Fibroblast of peridontal ligament (primary cell): ENCODE results near the gene SLC27A3.
"Not testable (repeated sequence)": the region's sequence is repeated elsewhere in the genome, so short reads cannot be mapped to it uniquely, and the experiment has no call there.

Experiments used
- DNase-seq: peaks from one replicate; pipeline ENCODE4 v3.0.0-alpha.2; 2010; ENCODE audit errors: extremely low read depth

SLC27A3 gene

GRCh38 chr1:153760440-153760839 lies 14.8 kb upstream of the SLC27A3 start:
- peak; percentile 41 for DNase-seq

GRCh38 chr1:153763365-153764225 lies 11.6 kb upstream of the SLC27A3 start:
- DNase-seq, result no peak

GRCh38 chr1:153764310-153764709 lies 10.9 kb upstream of the SLC27A3 start:
- DNase-seq, result no peak

- DNase-seq, result not testable (repeated sequence)
These were observed 8.5 kb upstream of the SLC27A3 start for GRCh38 chr1:153766663-153767062.

- no peak for DNase-seq
These were observed 7.7 kb upstream of the SLC27A3 start for GRCh38 chr1:153767519-153767918.

- no peak for DNase-seq
These were observed 6.7 kb upstream of the SLC27A3 start for GRCh38 chr1:153768316-153769181.

GRCh38 chr1:153769221-153769620 lies 6.0 kb upstream of the SLC27A3 start:
- DNase-seq, result no peak

GRCh38 chr1:153770797-153771196 lies 4.4 kb upstream of the SLC27A3 start:
- no peak for DNase-seq

- no peak for DNase-seq
These were observed 3.9 kb upstream of the SLC27A3 start for GRCh38 chr1:153771261-153771660.

GRCh38 chr1:153771841-153772593 lies 3.2 kb upstream of the SLC27A3 start:
- DNase-seq, result no peak

- DNase-seq, result no peak
These were observed 1.9 kb upstream of the SLC27A3 start for GRCh38 chr1:153773096-153773921.

- no peak for DNase-seq
These were observed 1.1 kb upstream of the SLC27A3 start for GRCh38 chr1:153774026-153774595.

- peak; percentile 38 for DNase-seq
These were observed 486 bp downstream of the SLC27A3 start for GRCh38 chr1:153775458-153776327.

- no peak for DNase-seq
These were observed 1.1 kb downstream of the SLC27A3 start for GRCh38 chr1:153776352-153776751.

- no peak for DNase-seq
These were observed 1.7 kb downstream of the SLC27A3 start for GRCh38 chr1:153776845-153777370.

GRCh38 chr1:153777648-153778047 lies 2.4 kb downstream of the SLC27A3 start:
- DNase-seq, result no peak

GRCh38 chr1:153778051-153778823 lies 3.0 kb downstream of the SLC27A3 start:
- DNase-seq, result no peak

- DNase-seq, result no peak
These were observed 3.8 kb downstream of the SLC27A3 start for GRCh38 chr1:153778824-153779519.
